ENCODE results near the gene MIOS.

Gene MIOS

DNA sequence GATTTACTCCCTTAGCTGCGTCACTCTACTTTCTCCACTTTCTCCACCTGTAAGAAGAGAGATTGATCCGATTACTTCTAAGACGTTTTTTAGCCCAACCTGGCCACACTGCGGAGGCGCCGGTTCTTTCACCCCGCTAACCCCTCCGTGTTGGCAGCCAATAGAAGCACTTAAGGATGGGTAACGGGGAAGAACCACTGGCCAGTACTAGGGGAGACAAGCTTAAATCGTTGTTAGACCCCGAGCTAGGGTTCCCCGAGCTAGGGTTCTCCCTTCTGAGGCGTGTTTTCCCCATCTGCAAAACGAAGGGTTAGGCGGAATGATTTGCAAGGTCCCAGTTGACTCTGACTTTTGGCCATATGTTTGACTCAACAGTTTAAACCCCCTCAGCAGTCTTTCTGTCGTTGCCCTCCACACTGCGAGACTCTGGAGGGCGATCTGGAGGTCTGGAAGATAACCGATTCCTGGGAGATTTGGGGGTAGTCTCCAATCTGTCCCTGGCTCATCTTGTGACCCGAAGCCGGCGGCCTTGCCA lies 74.5 kb downstream of the MIOS start:
- H3K36me3 ChIP-seq (ENCODE audit: insufficient read depth) = peaks cover 7% of the 10 kb centered on the region; the same call in 1 of the 2 replicates
- peak overlapping the region; percentile 75 for H3K4me3 ChIP-seq (IDR thresholded peaks at IDR 0.05; ENCODE audit: insufficient read depth, low read depth, low read length)
- H3K9ac ChIP-seq = peak overlapping the region; percentile 73
- H3K27ac ChIP-seq = peak overlapping the region; percentile 34
- H3K4me1 ChIP-seq (ENCODE audit: low read depth, poor library complexity, severe bottlenecking) = peaks cover 17% of the 10 kb centered on the region
- TF ChIP-seq, protein P1, sequence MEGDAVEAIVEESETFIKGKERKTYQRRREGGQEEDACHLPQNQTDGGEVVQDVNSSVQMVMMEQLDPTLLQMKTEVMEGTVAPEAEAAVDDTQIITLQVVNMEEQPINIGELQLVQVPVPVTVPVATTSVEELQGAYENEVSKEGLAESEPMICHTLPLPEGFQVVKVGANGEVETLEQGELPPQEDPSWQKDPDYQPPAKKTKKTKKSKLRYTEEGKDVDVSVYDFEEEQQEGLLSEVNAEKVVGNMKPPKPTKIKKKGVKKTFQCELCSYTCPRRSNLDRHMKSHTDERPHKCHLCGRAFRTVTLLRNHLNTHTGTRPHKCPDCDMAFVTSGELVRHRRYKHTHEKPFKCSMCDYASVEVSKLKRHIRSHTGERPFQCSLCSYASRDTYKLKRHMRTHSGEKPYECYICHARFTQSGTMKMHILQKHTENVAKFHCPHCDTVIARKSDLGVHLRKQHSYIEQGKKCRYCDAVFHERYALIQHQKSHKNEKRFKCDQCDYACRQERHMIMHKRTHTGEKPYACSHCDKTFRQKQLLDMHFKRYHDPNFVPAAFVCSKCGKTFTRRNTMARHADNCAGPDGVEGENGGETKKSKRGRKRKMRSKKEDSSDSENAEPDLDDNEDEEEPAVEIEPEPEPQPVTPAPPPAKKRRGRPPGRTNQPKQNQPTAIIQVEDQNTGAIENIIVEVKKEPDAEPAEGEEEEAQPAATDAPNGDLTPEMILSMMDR (conservative IDR thresholded peaks at IDR 0.05; ENCODE audit: low read depth, low read length) = no peak
- peak overlapping the region; percentile 69 for H3K4me2 ChIP-seq
- no peaks in the 10 kb centered on the region for H4K20me1 ChIP-seq (ENCODE audit: insufficient read depth)
- H3K27me3 ChIP-seq (ENCODE audit: insufficient read depth, low read depth) = no peaks in the 10 kb centered on the region
- peak overlapping the region; percentile 96 for H2AFZ ChIP-seq (ENCODE audit: low read depth)
- peaks cover 14% of the 10 kb centered on the region; the same call in 1 of the 2 replicates for H3K79me2 ChIP-seq (ENCODE audit: insufficient read depth, low read depth)

DNA sequence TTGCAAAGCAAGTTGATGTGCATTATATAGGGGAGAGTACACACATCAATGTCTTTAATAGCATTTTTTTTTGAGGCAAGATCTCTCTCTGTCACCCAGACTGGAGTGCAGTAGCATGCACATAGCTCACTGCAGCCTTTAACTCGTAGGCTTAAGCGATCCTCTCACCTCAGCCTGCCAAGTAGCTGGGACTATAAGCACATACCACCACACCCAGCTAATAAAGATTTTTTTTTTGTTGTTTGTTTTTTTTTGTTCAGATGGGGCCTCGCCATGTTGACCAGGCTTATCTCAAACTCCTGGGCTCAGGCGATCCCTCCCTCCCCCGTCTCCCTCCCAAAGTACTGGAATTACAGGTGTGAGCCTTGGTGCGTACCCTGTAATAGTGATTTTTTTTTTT lies 75.4 kb downstream of the MIOS start:
- Histone ChIP-seq H3K4me3 (IDR thresholded peaks at IDR 0.05; ENCODE audit: insufficient read depth, low read depth, low read length) (no peak overlapping the region), H3K4me1 (ENCODE audit: low read depth, poor library complexity, severe bottlenecking) (peaks cover 17% of the 10 kb centered on the region), H3K79me2 (ENCODE audit: insufficient read depth, low read depth) (peaks cover 14% of the 10 kb centered on the region; the same call in 1 of the 2 replicates), H2AFZ (ENCODE audit: low read depth) (no peak overlapping the region), H3K27ac (no peak overlapping the region), H3K36me3 (ENCODE audit: insufficient read depth) (no peaks in the 10 kb centered on the region), H3K4me2 (peak overlapping the region; percentile 69; the same call in 1 of the 2 replicates), H3K27me3 (ENCODE audit: insufficient read depth, low read depth) (no peaks in the 10 kb centered on the region), H3K9ac (no peak overlapping the region), H4K20me1 (ENCODE audit: insufficient read depth) (no peaks in the 10 kb centered on the region)
- TF ChIP-seq, protein P1 (conservative IDR thresholded peaks at IDR 0.05; ENCODE audit: low read depth, low read length) = no peak

DNA sequence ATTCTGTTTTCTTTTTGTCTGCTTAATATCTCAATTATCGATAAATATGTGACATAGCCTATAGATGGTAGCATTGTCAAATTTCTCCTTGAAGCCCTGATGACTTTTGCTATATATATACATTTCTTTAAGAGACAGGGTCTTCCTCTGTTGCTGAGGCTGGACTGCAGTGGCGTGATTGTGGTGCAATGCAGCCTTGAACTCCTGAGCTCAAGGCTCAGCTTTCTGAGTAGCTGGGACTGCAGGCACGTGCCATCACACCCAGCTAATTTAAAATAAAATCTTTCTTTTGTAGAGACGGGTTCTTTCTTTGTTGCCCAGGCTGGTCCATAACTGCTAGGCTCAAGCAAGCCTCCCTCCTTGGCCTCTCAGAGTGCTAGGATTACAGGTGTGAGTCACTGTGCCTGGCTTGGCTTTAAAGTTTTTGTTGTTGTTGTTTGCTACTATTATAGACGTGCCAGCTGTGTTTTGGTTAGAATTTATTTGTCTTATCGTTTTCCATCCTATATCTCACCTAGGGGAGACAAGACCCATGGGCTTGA lies 80.9 kb downstream of the MIOS start:
- Histone ChIP-seq H3K27ac (no peak overlapping the region), H3K36me3 (ENCODE audit: insufficient read depth) (no peaks in the 10 kb centered on the region), H3K4me2 (no peak overlapping the region), H3K4me3 (IDR thresholded peaks at IDR 0.05; ENCODE audit: insufficient read depth, low read depth, low read length) (no peak overlapping the region), H3K9ac (no peak overlapping the region), H3K79me2 (ENCODE audit: insufficient read depth, low read depth) (no peaks in the 10 kb centered on the region), H3K4me1 (ENCODE audit: low read depth, poor library complexity, severe bottlenecking) (peaks cover 17% of the 10 kb centered on the region), H2AFZ (ENCODE audit: low read depth) (no peak overlapping the region), H3K27me3 (ENCODE audit: insufficient read depth, low read depth) (no peaks in the 10 kb centered on the region), H4K20me1 (ENCODE audit: insufficient read depth) (no peaks in the 10 kb centered on the region)
- TF ChIP-seq, protein P1 (conservative IDR thresholded peaks at IDR 0.05; ENCODE audit: low read depth, low read length) = no peak

DNA sequence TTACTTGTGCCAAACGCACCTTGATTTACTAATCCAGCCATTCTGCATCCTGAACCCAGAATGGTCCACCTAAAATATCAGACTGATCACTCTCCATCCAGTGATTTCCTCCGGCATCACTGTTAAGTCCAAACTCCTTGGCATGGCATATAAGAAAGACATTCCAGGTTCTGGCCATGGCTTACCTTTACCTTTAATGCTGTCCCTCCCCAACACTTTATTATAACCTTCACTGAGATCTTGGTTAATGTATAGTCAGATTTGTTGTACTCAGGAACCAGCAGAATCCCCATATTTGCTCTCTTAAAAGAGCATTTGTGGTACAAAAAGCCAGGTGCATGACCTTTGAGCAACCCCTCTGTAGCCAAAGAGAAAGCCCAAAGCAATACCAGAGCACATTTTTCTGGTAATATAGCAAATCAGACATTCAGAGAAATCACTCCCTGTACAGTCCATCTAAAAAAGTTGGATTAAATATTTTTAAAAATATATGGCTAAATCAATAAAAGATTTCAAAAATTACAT lies 84.1 kb downstream of the MIOS start:
- no peaks in the 10 kb centered on the region for H3K27me3 ChIP-seq (ENCODE audit: insufficient read depth, low read depth)
- H2AFZ ChIP-seq (ENCODE audit: low read depth) = no peak overlapping the region
- H3K4me1 ChIP-seq (ENCODE audit: low read depth, poor library complexity, severe bottlenecking) = peaks cover 21% of the 10 kb centered on the region
- no peaks in the 10 kb centered on the region for H3K36me3 ChIP-seq (ENCODE audit: insufficient read depth)
- no peaks in the 10 kb centered on the region for H4K20me1 ChIP-seq (ENCODE audit: insufficient read depth)
- TF ChIP-seq, protein P1 (conservative IDR thresholded peaks at IDR 0.05; ENCODE audit: low read depth, low read length) = no peak
- no peak overlapping the region for H3K4me3 ChIP-seq (IDR thresholded peaks at IDR 0.05; ENCODE audit: insufficient read depth, low read depth, low read length)
- peak overlapping the region; percentile 10 for H3K4me2 ChIP-seq
- no peaks in the 10 kb centered on the region for H3K79me2 ChIP-seq (ENCODE audit: insufficient read depth, low read depth)
- H3K27ac ChIP-seq = no peak overlapping the region
- H3K9ac ChIP-seq = no peak overlapping the region
